Lower leg skin (tissue), 3 donors: Measurements from ENCODE around the gene RBM26.
"Not testable (repeated sequence)": the region's sequence is repeated elsewhere in the genome, so short reads cannot be mapped to it uniquely, and the experiment has no call there.

ENCODE experiments used
- CTCF ChIP-seq, 3 donors: fragments of 450-650 bp; IDR thresholded peaks; one replicate each; pipeline ENCODE4 v1.5.1; 2016; ENCODE audit warnings: antibody characterized with exemption in 3 of 3, mild to moderate bottlenecking in 3 of 3, moderate library complexity in 2 of 3
- POLR2A ChIP-seq, 2 donors: fragments of 450-650 bp; IDR thresholded peaks; one replicate each; pipeline ENCODE4 v1.6.1; 2016 to 2017; ENCODE audit warnings: antibody characterized with exemption in 2 of 2, mild to moderate bottlenecking in 1 of 2, moderate library complexity in 1 of 2

DNA sequence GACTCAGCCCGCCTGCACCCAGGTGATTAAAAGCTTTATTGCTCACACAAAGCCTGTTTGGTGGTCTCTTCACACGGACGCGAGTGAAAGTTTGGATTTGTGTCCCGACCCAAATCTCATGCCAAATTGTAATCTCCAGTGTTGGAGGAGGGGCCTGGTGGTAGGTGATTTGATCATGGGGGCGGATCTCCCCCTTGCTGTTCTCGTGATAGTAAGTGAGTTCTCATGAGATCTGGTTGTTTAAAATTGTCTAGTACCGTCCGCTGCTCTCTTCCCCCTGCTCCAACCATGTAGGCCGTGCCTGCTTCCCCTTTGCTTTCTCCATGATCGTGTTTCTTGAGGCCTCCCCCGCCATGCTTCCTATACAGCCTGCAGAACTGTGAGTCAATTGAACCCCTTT, 126.3 kb downstream of the RBM26 start:
- TF ChIP-seq CTCF, POLR2A (IDR thresholded peaks at IDR 0.05): not testable (repeated sequence)
